Uterus (tissue), 4 donors: ENCODE results near the gene PODNL1. TPM values are rescaled to one million over a fixed set of nuclear protein-coding genes. Genes with fewer than 3 reads are reported as not detected.
A peak's percentile ranks its signal among the peaks of the same experiment; 100 is the strongest.

ENCODE experiments used
- DNase-seq, 2 donors: peaks; one replicate each; pipeline ENCODE4 v3.0.0-alpha.2; 2019 to 2020
- H3K27ac ChIP-seq, 2 donors: fragments of 200-600 bp; sonication (generic); 1 replicate in 1 of 2; 2 replicates in 1 of 2; pipeline ENCODE4 v1.5.1; 2016 to 2018
- H3K27me3 ChIP-seq, 2 donors: fragments of 200-600 bp; sonication (generic); one replicate each; pipeline ENCODE4 v1.5.1; 2018 to 2019; ENCODE audit warnings: control low read depth in 1 of 2
- H3K36me3 ChIP-seq, 2 donors: fragments of 200-600 bp; sonication (generic); one replicate each; pipeline ENCODE4 v1.5.1; 2019; ENCODE audit warnings: control low read depth in 1 of 2
- H3K4me1 ChIP-seq, 2 donors: fragments of 200-600 bp; sonication (generic); one replicate each; pipeline ENCODE4 v1.5.1; 2018 to 2019; ENCODE audit warnings: control low read depth in 1 of 2
- H3K4me3 ChIP-seq, 2 donors: fragments of 200-600 bp; sonication (generic); 1 replicate in 1 of 2; 2 replicates in 1 of 2; pipeline ENCODE4 v1.5.1; 2018 to 2019; ENCODE audit warnings: mild to moderate bottlenecking in 1 of 2
- H3K9me3 ChIP-seq, 2 donors: fragments of 200-600 bp; sonication (generic); one replicate each; pipeline ENCODE4 v1.5.1; 2019; ENCODE audit warnings: control low read depth in 1 of 2
- POLR2A ChIP-seq, 2 donors: fragments of 450-650 bp; IDR thresholded peaks; one replicate each; pipeline ENCODE4 v1.6.1; 2016; ENCODE audit warnings: antibody characterized with exemption in 2 of 2, mild to moderate bottlenecking in 1 of 2, moderate library complexity in 1 of 2
- intact Hi-C: fragments of 100-400 bp; cut with DNase I; formaldehyde crosslinking; loops from one replicate; pipeline ENCODE4 v1.15.1; 2023; ENCODE audit warnings: low total_unique reads
- total RNA-seq, 4 donors: library from RNA; depleted of rRNA in 3 of 4; stranded (reverse); fragments of >200 nt in 3 of 4; gene quantifications; one replicate each; pipeline versions ENCODE4 v1.1.0 to v1.2.4, GENCODE V29; 2014 to 2023
- TF ChIP-seq, protein P1 (sequence below), 4 experiments: fragments of 200-600 bp in 2 of 4; fragments of 450-650 bp in 2 of 4; sonication (generic) in 2 of 4; IDR thresholded peaks; one replicate each; pipeline ENCODE4 v1.5.1; 2016 to 2019; ENCODE audit warnings: antibody characterized with exemption in 4 of 4, mild to moderate bottlenecking in 2 of 4, moderate library complexity in 1 of 4
- donor health status: DM: yes; HTN: yes; CAD: no.

The PODNL1 gene
- total RNA-seq, 4 donors from 2014 or later: 0.55 to 0.98 TPM; not detected in 2

DNA sequence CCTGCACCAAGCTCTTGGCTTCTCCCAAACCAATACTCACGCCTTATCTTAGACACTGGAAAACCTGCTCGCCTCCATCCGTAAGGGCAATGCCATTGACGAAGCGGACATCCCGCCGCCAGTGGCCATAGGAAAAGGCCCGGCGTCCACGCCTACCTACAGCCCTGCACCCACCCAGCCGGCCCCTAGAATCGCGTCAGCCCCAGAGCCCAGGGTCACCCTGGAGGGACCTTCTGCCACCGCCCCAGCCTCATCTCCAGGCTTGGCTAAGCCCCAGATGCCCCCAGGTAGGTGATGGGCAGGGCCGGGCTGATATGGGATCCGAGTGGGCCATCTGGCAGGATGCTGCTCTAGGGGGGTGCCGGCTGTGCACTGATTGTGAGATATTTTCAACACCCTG, 24.9 kb downstream of the PODNL1 start:
- no peaks in the 10 kb centered on the region for H3K36me3 ChIP-seq

DNA sequence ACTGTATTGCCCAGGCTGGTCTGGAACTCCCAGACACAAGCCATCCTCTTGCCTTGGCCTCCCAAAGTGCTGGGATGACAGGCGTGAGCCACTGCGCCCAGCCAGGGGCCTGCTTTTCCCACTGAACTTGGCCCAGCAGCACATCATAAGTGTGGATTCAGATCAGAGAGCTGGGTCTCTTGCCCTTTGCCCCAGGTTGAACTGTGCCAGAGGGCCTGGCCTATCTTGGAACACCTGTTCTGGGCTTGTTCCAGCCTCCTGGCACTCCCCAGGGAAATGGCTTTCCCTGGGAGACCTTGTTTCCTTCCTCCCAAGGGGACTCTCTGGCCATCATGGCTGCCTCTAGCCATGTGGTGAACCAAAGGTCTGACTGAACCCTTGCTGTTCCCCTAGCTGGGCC, 28.8 kb downstream of the PODNL1 start:
- Histone ChIP-seq H3K4me3 (no peak overlapping the region), H3K4me1 (peaks cover 4 to 7% of the 10 kb centered on the region in 2 donors), H3K36me3 (no peaks in the 10 kb centered on the region), H3K27me3 (no peaks in the 10 kb centered on the region), H3K9me3 (no peaks in the 10 kb centered on the region), H3K27ac (no peak overlapping the region)
- no peak for DNase-seq
- intact Hi-C loops: no loop called here
- TF ChIP-seq POLR2A (IDR thresholded peaks at IDR 0.05): no peak
- TF ChIP-seq, protein P1, sequence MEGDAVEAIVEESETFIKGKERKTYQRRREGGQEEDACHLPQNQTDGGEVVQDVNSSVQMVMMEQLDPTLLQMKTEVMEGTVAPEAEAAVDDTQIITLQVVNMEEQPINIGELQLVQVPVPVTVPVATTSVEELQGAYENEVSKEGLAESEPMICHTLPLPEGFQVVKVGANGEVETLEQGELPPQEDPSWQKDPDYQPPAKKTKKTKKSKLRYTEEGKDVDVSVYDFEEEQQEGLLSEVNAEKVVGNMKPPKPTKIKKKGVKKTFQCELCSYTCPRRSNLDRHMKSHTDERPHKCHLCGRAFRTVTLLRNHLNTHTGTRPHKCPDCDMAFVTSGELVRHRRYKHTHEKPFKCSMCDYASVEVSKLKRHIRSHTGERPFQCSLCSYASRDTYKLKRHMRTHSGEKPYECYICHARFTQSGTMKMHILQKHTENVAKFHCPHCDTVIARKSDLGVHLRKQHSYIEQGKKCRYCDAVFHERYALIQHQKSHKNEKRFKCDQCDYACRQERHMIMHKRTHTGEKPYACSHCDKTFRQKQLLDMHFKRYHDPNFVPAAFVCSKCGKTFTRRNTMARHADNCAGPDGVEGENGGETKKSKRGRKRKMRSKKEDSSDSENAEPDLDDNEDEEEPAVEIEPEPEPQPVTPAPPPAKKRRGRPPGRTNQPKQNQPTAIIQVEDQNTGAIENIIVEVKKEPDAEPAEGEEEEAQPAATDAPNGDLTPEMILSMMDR (IDR thresholded peaks at IDR 0.05): no peak

More for the DNA sequence above, 24.9 kb downstream of the PODNL1 start:
- intact Hi-C loops: no loop called here
- TF ChIP-seq POLR2A (IDR thresholded peaks at IDR 0.05): no peak
- TF ChIP-seq, protein P1 (IDR thresholded peaks at IDR 0.05): no peak
- DNase-seq: no peak
- no peak overlapping the region for H3K27ac ChIP-seq
- H3K9me3 ChIP-seq: no peaks in the 10 kb centered on the region
- H3K27me3 ChIP-seq: no peaks in the 10 kb centered on the region
- no peaks in the 10 kb centered on the region for H3K4me1 ChIP-seq
- H3K4me3 ChIP-seq: no peak overlapping the region

DNA sequence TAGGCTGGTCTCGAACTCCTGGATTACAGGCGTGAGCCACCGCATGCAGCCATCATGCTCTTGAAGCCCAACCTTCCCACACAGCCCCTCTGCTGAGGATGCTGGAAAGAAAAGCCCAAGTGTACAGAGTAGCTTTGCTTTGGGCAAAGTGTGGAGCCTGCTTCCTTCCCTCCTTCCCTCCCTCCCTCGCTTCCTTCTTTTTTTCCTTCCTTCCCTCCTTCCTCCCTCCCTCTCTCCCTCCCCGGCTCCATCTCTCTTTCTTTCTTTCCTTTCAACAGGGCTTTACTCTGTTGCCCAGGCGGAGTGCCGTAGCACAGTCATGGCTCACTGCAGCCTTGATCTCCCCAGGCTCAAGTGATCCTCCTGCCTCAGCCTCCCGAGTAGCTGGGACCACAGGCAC, 29.5 kb downstream of the PODNL1 start:
- TF ChIP-seq, protein P1 (IDR thresholded peaks at IDR 0.05): no peak
- TF ChIP-seq POLR2A (IDR thresholded peaks at IDR 0.05): no peak
- intact Hi-C loops: no loop called here
- no peaks in the 10 kb centered on the region for H3K36me3 ChIP-seq

DNA sequence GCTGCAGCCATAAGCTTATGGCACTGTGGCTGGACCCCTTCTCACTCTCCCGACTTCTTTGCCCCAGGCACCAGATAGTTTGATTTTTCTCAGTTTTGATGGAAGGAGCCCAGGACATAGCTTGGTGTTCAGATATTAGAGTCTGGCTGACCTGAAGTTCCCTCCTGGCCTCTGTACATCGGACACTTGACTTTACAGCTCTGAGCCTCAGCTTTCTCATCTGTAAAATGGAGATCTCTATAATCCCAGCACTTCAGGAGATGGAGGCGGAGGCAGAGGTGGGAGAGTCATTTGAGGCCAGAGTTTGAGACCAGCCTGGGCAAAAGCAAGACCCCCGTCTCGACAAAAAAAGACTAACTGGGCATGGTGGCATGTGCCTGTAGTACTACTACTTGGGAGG, 31.3 kb downstream of the PODNL1 start:
- TF ChIP-seq, protein P1 (IDR thresholded peaks at IDR 0.05): no peak
- TF ChIP-seq POLR2A (IDR thresholded peaks at IDR 0.05): no peak
- no peak for DNase-seq
- Histone ChIP-seq H3K27me3 (no peaks in the 10 kb centered on the region), H3K36me3 (no peaks in the 10 kb centered on the region), H3K27ac (no peak overlapping the region), H3K4me3 (peak overlapping the region; percentile 63 to 85), H3K9me3 (no peaks in the 10 kb centered on the region), H3K4me1 (peaks cover 4 to 7% of the 10 kb centered on the region in 2 donors)
- intact Hi-C loops: no loop called here

More for the DNA sequence above, 29.5 kb downstream of the PODNL1 start:
- Histone ChIP-seq H3K4me1 (peaks cover 4 to 7% of the 10 kb centered on the region in 2 donors), H3K4me3 (no peak overlapping the region), H3K27me3 (no peaks in the 10 kb centered on the region), H3K9me3 (no peaks in the 10 kb centered on the region), H3K27ac (no peak overlapping the region)
- no peak for DNase-seq

DNA sequence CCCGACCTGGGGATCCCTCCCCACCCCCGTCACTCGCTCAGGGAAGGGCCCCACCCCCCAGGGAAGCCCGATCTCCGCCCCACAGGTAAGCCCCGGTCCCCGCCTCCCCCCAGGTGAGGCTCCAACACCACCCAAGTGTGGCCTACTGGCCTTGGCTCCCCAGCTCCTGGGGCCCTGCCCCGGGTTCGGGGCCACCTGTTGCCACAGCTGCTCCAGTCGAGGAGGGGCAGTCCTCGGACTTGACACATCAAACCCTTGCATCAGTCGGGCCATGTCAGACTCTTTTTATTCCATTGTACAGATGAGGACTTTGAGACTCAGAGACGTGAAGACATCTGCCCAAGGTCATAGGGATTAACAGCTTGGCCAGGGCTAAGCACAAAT, 31.7 kb downstream of the PODNL1 start:
- no peak for DNase-seq
- TF ChIP-seq POLR2A (IDR thresholded peaks at IDR 0.05): no peak
- TF ChIP-seq, protein P1 (IDR thresholded peaks at IDR 0.05): no peak
- Histone ChIP-seq H3K9me3 (no peaks in the 10 kb centered on the region), H3K4me1 (peaks cover 4 to 7% of the 10 kb centered on the region in 2 donors), H3K27me3 (no peaks in the 10 kb centered on the region), H3K27ac (peak overlapping the region; percentile 69 to 70), H3K4me3 (peak overlapping the region; percentile 63 to 85), H3K36me3 (no peaks in the 10 kb centered on the region)
- intact Hi-C loops: no loop called here
